ENCODE measurements around the gene POLR1A. TPM values are rescaled to one million over a fixed set of nuclear protein-coding genes. Genes with fewer than 3 reads are reported as not detected.
A peak's percentile ranks its signal among the peaks of the same experiment; 100 is the strongest.

POLR1A gene
- total and polyA plus RNA-seq, 2 of the 13 experiments (the other 11 are each of a cell fraction or from before 2014, with no cell fraction given), result 7.2 to 39.9 TPM

GRCh38 chr2:86142436-86143257, 37.0 kb upstream of the POLR1A start:
- CTCF ChIA-PET (ENCODE audit: low intra/inter-chr PET ratio, low total read pairs), result no interaction called here
- Histone ChIP-seq H3K9me3 (ENCODE audit: low read length) (no peaks in the 10 kb centered on the region), H3K4me3 (replicated peaks in 1 of 3; ENCODE audit: insufficient read depth in 1 of 3, low read depth in 2 of 3, low read length in 3 of 3) (no peak overlapping the region), H3K36me3 (replicated peaks in 1 of 2; ENCODE audit: control insufficient read depth in 1 of 2, insufficient read depth in 2 of 2, low read length in 2 of 2) (peaks cover 23 to 69% of the 10 kb centered on the region in 2 experiments), H3K27ac (ENCODE audit: extremely low read length, insufficient read depth, low read length) (no peak overlapping the region), H2AFZ (ENCODE audit: low read length) (no peak overlapping the region), H3K4me2 (ENCODE audit: low read depth, low read length) (no peak overlapping the region), H3K4me1 (ENCODE audit: insufficient read depth, low read length) (peaks cover 20% of the 10 kb centered on the region), H3K79me2 (ENCODE audit: insufficient read depth, low read length) (no peaks in the 10 kb centered on the region), H3K9ac (ENCODE audit: insufficient read depth, low read depth, low read length) (no peak overlapping the region), H4K20me1 (ENCODE audit: insufficient read depth, low read length) (no peaks in the 10 kb centered on the region), H3K27me3 (ENCODE audit: control insufficient read depth in 1 of 2, insufficient read depth in 2 of 2, low read length in 2 of 2) (no peaks in the 10 kb centered on the region)
- FAIRE-seq (no peak), ATAC-seq (no peak), DNase-seq (ENCODE audit: low spot score) (no peak)
- in situ Hi-C loops (cut with HindIII; ENCODE audit: extremely low pct_ligation_motif_present, low pct_unique_long_range_greater_than_20kb) (no loop called here), intact Hi-C loops (cut with micrococcal nuclease; ENCODE audit: unreplicated experiment) (loop anchor here (5.0 kb wide), 1 partner anchor 35 kb away; the partner anchor contains the start of genes POLR1A and PTCD3)
- WGBS (ENCODE audit: low lambda C conversion rate), result 64% methylated on average over 3 of the region's 3 CpGs
- TF ChIP-seq ZSCAN21 (CRISPR knock-in tag; IDR thresholded peaks at IDR 0.05; ENCODE audit: borderline replicate concordance) (no peak), ZNF253 (CRISPR knock-in tag; IDR thresholded peaks at IDR 0.05; ENCODE audit: borderline replicate concordance) (no peak), AGO2 (optimal IDR thresholded peaks at IDR 0.05; ENCODE audit: low read depth, low read length) (peak; percentile 73), RBM22 (optimal IDR thresholded peaks at IDR 0.05; ENCODE audit: low read length) (peak; percentile 91), MLLT10 (CRISPR knock-in tag; IDR thresholded peaks at IDR 0.05) (no peak), ZNF761 (CRISPR knock-in tag; conservative IDR thresholded peaks at IDR 0.05) (no peak), SRSF4 (IDR thresholded peaks at IDR 0.05; ENCODE audit: low read depth, low read length, poor library complexity, severe bottlenecking) (peak; percentile 77)
- TSS peak; percentile 0 for BruUV-seq (replicated peaks)
- POLR2A ChIA-PET, result interaction anchor here (1.5 kb wide), 1 partner anchor 14 kb away, joined by 3 read pairs; no protein-coding TSS in a partner anchor
